C4-2B (cell line): ENCODE results near the gene SORCS2.

ENCODE experiments used
- CTCF ChIP-seq: fragments of 450-650 bp; conservative IDR thresholded peaks from 2 replicates; pipeline ENCODE4 v1.5.1; 2017; ENCODE audit warnings: mild to moderate bottlenecking
- ZFX ChIP-seq: fragments of 450-650 bp; IDR thresholded peaks from 2 replicates; pipeline ENCODE4 v1.6.1; 2017

GRCh38 chr4:7384003-7384928, 191.9 kb downstream of the SORCS2 start:
- TF ChIP-seq CTCF (no peak), ZFX (no peak)
